HEK293 (cell line): ENCODE results near the gene SLC27A3.
A peak's percentile ranks its signal among the peaks of the same experiment; 100 is the strongest.

ENCODE experiments used
- BCL11A ChIP-seq: fragments of 450-650 bp; formaldehyde crosslinking; IDR thresholded peaks from 2 replicates; pipeline ENCODE4 v1.5.1; 2016; ENCODE audit warnings: low read depth, missing biosample characterization, missing genetic modification characterization
- EGR2 ChIP-seq: fragments of 450-650 bp; formaldehyde crosslinking; IDR thresholded peaks from 2 replicates; pipeline ENCODE4 v1.5.1; 2016; ENCODE audit warnings: low read depth, missing biosample characterization, missing genetic modification characterization
- RBAK ChIP-seq: fragments of 450-650 bp; formaldehyde crosslinking; IDR thresholded peaks from 2 replicates; pipeline ENCODE4 v1.5.1; 2016; ENCODE audit warnings: missing biosample characterization, missing genetic modification characterization
- WT1 ChIP-seq: fragments of 450-650 bp; formaldehyde crosslinking; IDR thresholded peaks from 2 replicates; pipeline ENCODE4 v1.5.1; 2016; ENCODE audit warnings: missing biosample characterization, missing genetic modification characterization
- ZBTB17 ChIP-seq: fragments of 450-650 bp; formaldehyde crosslinking; IDR thresholded peaks from 2 replicates; pipeline ENCODE4 v1.5.1; 2016; ENCODE audit warnings: missing biosample characterization, missing genetic modification characterization
- ZEB2 ChIP-seq: fragments of 450-650 bp; formaldehyde crosslinking; IDR thresholded peaks from 2 replicates; pipeline ENCODE4 v1.5.1; 2016; ENCODE audit warnings: missing biosample characterization, missing genetic modification characterization
- ZNF121 ChIP-seq: fragments of 450-650 bp; formaldehyde crosslinking; IDR thresholded peaks from 2 replicates; pipeline ENCODE4 v1.5.1; 2016; ENCODE audit warnings: missing biosample characterization, missing genetic modification characterization
- ZNF16 ChIP-seq: fragments of 450-650 bp; formaldehyde crosslinking; IDR thresholded peaks from 2 replicates; pipeline ENCODE4 v1.5.1; 2016; ENCODE audit warnings: low read depth, missing biosample characterization, missing genetic modification characterization
- ZNF19 ChIP-seq: fragments of 450-650 bp; formaldehyde crosslinking; IDR thresholded peaks from 2 replicates; pipeline ENCODE4; 2016; ENCODE audit warnings: missing biosample characterization, missing genetic modification characterization, low read depth
- ZNF211 ChIP-seq: fragments of 450-650 bp; formaldehyde crosslinking; IDR thresholded peaks from 2 replicates; pipeline ENCODE4 v1.5.1; 2016; ENCODE audit warnings: low read depth, missing biosample characterization, missing genetic modification characterization
- ZNF350 ChIP-seq: fragments of 450-650 bp; formaldehyde crosslinking; IDR thresholded peaks from 2 replicates; pipeline ENCODE4 v1.5.0; 2017; ENCODE audit warnings: missing biosample characterization, mild to moderate bottlenecking, missing genetic modification characterization
- ZNF354C ChIP-seq: fragments of 450-650 bp; formaldehyde crosslinking; IDR thresholded peaks from 2 replicates; pipeline ENCODE4 v1.5.1; 2016; ENCODE audit warnings: missing biosample characterization, missing genetic modification characterization, low read depth, borderline replicate concordance
- ZNF426 ChIP-seq: fragments of 450-650 bp; formaldehyde crosslinking; IDR thresholded peaks from 2 replicates; pipeline ENCODE4 v1.5.1; 2017; ENCODE audit warnings: missing biosample characterization, missing genetic modification characterization, mild to moderate bottlenecking, inconsistent platforms, moderate library complexity
- ZNF514 ChIP-seq: fragments of 450-650 bp; formaldehyde crosslinking; IDR thresholded peaks from 2 replicates; pipeline ENCODE4 v1.5.1; 2016; ENCODE audit warnings: missing biosample characterization, missing genetic modification characterization
- ZNF548 ChIP-seq: fragments of 450-650 bp; formaldehyde crosslinking; IDR thresholded peaks from 2 replicates; pipeline ENCODE4 v1.5.1; 2016; ENCODE audit warnings: missing biosample characterization, missing genetic modification characterization
- ZNF555 ChIP-seq: fragments of 450-650 bp; formaldehyde crosslinking; conservative IDR thresholded peaks from 2 replicates; pipeline ENCODE4 v1.5.1; 2017; ENCODE audit warnings: missing biosample characterization, mild to moderate bottlenecking, missing genetic modification characterization, inconsistent platforms
- ZNF623 ChIP-seq: fragments of 450-650 bp; formaldehyde crosslinking; IDR thresholded peaks from 2 replicates; pipeline ENCODE4 v1.5.1; 2016; ENCODE audit warnings: missing biosample characterization, missing genetic modification characterization
- ZNF626 ChIP-seq: fragments of 450-650 bp; sonication (Bioruptor Pico); formaldehyde crosslinking; IDR thresholded peaks from 2 replicates; pipeline ENCODE4 v1.5.1; 2018; ENCODE audit warnings: missing biosample characterization, missing genetic modification characterization, inconsistent platforms
- ZNF664 ChIP-seq: fragments of 450-650 bp; formaldehyde crosslinking; IDR thresholded peaks from 2 replicates; pipeline ENCODE4 v1.5.1; 2016; ENCODE audit warnings: missing biosample characterization, missing genetic modification characterization
- ZNF830 ChIP-seq: fragments of 450-650 bp; IDR thresholded peaks from 2 replicates; pipeline ENCODE4 v1.5.0; 2018; ENCODE audit warnings: missing biosample characterization, missing genetic modification characterization, low read depth, mild to moderate bottlenecking, moderate library complexity
- ZSCAN18 ChIP-seq: fragments of 450-650 bp; formaldehyde crosslinking; IDR thresholded peaks from 2 replicates; pipeline ENCODE4 v1.5.1; 2016; ENCODE audit warnings: missing biosample characterization, missing genetic modification characterization
- TF ChIP-seq, protein P1 (sequence below): fragments of 450-650 bp; formaldehyde crosslinking; IDR thresholded peaks from 2 replicates; pipeline ENCODE4 v1.5.1; 2016; ENCODE audit warnings: missing biosample characterization, missing genetic modification characterization
- TF ChIP-seq, protein P2 (sequence below): fragments of 450-650 bp; formaldehyde crosslinking; IDR thresholded peaks from 2 replicates; pipeline ENCODE4 v1.5.1; 2016; ENCODE audit warnings: missing biosample characterization, missing genetic modification characterization
- TF ChIP-seq, protein P3 (sequence below): fragments of 450-650 bp; formaldehyde crosslinking; IDR thresholded peaks from 2 replicates; pipeline ENCODE4 v1.5.1; 2016; ENCODE audit warnings: missing biosample characterization, missing genetic modification characterization
- TF ChIP-seq, protein P4 (sequence below): fragments of 450-650 bp; formaldehyde crosslinking; IDR thresholded peaks from 2 replicates; pipeline ENCODE4 v1.5.1; 2016; ENCODE audit warnings: missing biosample characterization, missing genetic modification characterization
- TF ChIP-seq, protein P5 (sequence below): fragments of 450-650 bp; formaldehyde crosslinking; IDR thresholded peaks from 2 replicates; pipeline ENCODE4 v1.5.1; 2016; ENCODE audit warnings: missing biosample characterization, missing genetic modification characterization

SLC27A3 gene

DNA sequence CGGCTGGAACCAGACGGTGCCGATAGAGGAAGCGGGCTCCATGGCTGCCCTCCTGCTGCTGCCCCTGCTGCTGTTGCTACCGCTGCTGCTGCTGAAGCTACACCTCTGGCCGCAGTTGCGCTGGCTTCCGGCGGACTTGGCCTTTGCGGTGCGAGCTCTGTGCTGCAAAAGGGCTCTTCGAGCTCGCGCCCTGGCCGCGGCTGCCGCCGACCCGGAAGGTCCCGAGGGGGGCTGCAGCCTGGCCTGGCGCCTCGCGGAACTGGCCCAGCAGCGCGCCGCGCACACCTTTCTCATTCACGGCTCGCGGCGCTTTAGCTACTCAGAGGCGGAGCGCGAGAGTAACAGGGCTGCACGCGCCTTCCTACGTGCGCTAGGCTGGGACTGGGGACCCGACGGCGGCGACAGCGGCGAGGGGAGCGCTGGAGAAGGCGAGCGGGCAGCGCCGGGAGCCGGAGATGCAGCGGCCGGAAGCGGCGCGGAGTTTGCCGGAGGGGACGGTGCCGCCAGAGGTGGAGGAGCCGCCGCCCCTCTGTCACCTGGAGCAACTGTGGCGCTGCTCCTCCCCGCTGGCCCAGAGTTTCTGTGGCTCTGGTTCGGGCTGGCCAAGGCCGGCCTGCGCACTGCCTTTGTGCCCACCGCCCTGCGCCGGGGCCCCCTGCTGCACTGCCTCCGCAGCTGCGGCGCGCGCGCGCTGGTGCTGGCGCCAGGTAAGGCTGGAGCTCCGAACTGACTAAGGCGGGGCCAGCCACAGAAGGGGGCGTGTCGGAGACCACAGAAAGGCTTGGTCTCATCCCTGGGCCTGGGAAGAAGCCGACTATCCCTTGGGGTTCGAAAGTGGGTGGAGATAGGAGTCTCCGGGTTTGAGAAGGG, 486 bp downstream of the SLC27A3 start (continued):
- TF ChIP-seq ZNF19 (tag by site-specific recombination) (no peak), ZNF514 (tag by site-specific recombination) (no peak), ZNF626 (tag by site-specific recombination) (no peak), EGR2 (0 out of 2 replicates have a peak, but pooled peaks have one; percentile 7), ZNF555 (tag by site-specific recombination) (no peak), ZNF548 (tag by site-specific recombination) (no peak), ZSCAN18 (tag by site-specific recombination) (no peak), ZNF354C (tag by site-specific recombination) (no peak; the same call in 1 of the 2 replicates), ZNF211 (tag by site-specific recombination) (no peak), ZNF426 (no peak), ZNF16 (no peak), BCL11A (tag by site-specific recombination) (no peak), ZNF830 (tag by site-specific recombination) (no peak), ZBTB17 (tag by site-specific recombination) (peak; percentile 83), ZNF664 (tag by site-specific recombination) (no peak), ZNF623 (no peak), WT1 (tag by site-specific recombination) (peak; percentile 10; the same call in 1 of the 2 replicates), ZEB2 (tag by site-specific recombination) (peak; percentile 64; the same call in 1 of the 2 replicates), RBAK (tag by site-specific recombination) (no peak), ZNF350 (tag by site-specific recombination) (no peak), ZNF121 (peak; percentile 58; the same call in 1 of the 2 replicates)
- TF ChIP-seq, protein P1, sequence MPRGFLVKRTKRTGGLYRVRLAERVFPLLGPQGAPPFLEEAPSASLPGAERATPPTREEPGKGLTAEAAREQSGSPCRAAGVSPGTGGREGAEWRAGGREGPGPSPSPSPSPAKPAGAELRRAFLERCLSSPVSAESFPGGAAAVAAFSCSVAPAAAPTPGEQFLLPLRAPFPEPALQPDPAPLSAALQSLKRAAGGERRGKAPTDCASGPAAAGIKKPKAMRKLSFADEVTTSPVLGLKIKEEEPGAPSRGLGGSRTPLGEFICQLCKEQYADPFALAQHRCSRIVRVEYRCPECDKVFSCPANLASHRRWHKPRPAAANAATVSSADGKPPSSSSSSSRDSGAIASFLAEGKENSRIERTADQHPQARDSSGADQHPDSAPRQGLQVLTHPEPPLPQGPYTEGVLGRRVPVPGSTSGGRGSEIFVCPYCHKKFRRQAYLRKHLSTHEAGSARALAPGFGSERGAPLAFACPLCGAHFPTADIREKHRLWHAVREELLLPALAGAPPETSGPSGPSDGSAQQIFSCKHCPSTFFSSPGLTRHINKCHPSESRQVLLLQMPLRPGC = peak; percentile 34
- TF ChIP-seq, protein P2, sequence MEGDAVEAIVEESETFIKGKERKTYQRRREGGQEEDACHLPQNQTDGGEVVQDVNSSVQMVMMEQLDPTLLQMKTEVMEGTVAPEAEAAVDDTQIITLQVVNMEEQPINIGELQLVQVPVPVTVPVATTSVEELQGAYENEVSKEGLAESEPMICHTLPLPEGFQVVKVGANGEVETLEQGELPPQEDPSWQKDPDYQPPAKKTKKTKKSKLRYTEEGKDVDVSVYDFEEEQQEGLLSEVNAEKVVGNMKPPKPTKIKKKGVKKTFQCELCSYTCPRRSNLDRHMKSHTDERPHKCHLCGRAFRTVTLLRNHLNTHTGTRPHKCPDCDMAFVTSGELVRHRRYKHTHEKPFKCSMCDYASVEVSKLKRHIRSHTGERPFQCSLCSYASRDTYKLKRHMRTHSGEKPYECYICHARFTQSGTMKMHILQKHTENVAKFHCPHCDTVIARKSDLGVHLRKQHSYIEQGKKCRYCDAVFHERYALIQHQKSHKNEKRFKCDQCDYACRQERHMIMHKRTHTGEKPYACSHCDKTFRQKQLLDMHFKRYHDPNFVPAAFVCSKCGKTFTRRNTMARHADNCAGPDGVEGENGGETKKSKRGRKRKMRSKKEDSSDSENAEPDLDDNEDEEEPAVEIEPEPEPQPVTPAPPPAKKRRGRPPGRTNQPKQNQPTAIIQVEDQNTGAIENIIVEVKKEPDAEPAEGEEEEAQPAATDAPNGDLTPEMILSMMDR (tag by site-specific recombination) = peak; percentile 66
- TF ChIP-seq, protein P3, sequence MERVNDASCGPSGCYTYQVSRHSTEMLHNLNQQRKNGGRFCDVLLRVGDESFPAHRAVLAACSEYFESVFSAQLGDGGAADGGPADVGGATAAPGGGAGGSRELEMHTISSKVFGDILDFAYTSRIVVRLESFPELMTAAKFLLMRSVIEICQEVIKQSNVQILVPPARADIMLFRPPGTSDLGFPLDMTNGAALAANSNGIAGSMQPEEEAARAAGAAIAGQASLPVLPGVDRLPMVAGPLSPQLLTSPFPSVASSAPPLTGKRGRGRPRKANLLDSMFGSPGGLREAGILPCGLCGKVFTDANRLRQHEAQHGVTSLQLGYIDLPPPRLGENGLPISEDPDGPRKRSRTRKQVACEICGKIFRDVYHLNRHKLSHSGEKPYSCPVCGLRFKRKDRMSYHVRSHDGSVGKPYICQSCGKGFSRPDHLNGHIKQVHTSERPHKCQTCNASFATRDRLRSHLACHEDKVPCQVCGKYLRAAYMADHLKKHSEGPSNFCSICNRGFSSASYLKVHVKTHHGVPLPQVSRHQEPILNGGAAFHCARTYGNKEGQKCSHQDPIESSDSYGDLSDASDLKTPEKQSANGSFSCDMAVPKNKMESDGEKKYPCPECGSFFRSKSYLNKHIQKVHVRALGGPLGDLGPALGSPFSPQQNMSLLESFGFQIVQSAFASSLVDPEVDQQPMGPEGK (tag by site-specific recombination) = peak; percentile 84
- TF ChIP-seq, protein P4, sequence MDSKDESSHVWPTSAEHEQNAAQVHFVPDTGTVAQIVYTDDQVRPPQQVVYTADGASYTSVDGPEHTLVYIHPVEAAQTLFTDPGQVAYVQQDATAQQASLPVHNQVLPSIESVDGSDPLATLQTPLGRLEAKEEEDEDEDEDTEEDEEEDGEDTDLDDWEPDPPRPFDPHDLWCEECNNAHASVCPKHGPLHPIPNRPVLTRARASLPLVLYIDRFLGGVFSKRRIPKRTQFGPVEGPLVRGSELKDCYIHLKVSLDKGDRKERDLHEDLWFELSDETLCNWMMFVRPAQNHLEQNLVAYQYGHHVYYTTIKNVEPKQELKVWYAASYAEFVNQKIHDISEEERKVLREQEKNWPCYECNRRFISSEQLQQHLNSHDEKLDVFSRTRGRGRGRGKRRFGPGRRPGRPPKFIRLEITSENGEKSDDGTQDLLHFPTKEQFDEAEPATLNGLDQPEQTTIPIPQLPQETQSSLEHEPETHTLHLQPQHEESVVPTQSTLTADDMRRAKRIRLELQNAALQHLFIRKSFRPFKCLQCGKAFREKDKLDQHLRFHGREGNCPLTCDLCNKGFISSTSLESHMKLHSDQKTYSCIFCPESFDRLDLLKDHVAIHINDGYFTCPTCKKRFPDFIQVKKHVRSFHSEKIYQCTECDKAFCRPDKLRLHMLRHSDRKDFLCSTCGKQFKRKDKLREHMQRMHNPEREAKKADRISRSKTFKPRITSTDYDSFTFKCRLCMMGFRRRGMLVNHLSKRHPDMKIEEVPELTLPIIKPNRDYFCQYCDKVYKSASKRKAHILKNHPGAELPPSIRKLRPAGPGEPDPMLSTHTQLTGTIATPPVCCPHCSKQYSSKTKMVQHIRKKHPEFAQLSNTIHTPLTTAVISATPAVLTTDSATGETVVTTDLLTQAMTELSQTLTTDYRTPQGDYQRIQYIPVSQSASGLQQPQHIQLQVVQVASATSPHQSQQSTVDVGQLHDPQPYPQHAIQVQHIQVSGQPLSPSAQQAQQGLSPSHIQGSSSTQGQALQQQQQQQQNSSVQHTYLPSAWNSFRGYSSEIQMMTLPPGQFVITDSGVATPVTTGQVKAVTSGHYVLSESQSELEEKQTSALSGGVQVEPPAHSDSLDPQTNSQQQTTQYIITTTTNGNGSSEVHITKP (tag by site-specific recombination) = 0 out of 2 replicates have a peak, but pooled peaks have one; percentile 54
- TF ChIP-seq, protein P5, sequence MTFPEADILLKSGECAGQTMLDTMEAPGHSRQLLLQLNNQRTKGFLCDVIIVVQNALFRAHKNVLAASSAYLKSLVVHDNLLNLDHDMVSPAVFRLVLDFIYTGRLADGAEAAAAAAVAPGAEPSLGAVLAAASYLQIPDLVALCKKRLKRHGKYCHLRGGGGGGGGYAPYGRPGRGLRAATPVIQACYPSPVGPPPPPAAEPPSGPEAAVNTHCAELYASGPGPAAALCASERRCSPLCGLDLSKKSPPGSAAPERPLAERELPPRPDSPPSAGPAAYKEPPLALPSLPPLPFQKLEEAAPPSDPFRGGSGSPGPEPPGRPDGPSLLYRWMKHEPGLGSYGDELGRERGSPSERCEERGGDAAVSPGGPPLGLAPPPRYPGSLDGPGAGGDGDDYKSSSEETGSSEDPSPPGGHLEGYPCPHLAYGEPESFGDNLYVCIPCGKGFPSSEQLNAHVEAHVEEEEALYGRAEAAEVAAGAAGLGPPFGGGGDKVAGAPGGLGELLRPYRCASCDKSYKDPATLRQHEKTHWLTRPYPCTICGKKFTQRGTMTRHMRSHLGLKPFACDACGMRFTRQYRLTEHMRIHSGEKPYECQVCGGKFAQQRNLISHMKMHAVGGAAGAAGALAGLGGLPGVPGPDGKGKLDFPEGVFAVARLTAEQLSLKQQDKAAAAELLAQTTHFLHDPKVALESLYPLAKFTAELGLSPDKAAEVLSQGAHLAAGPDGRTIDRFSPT (tag by site-specific recombination) = peak; percentile 70; the same call in 1 of the 2 replicates
